SH-SY5Y (cell line): Measurements from ENCODE around the gene MAPK14.

ENCODE experiments used
- GATA2 ChIP-seq: IDR thresholded peaks from 2 replicates; pipeline ENCODE4 v1.6.1; 2011; ENCODE audit warnings: mild to moderate bottlenecking, low read depth, low read length
- GATA3 ChIP-seq: IDR thresholded peaks from 2 replicates; pipeline ENCODE4 v1.6.1; 2011; ENCODE audit warnings: low read depth, mild to moderate bottlenecking, low read length, moderate library complexity

DNA sequence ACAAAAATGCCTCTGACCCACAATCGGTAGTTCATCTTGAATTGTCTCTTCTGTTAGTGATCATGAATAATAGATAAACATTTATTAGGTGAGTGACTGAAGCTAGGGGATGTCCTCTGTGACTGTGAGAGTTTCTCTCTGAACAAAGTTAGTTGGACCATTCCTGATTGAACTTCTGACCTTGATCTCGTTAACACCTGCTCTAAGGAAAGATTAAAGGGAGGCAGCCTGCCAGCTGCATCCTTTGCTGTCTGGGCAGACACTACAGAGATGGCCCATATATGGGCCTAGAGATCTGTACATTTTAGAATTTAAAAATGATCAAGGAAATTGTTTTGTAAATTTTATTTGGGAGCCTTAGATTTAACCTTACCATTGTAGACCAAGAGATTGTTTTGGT is 27.3 kb downstream of the MAPK14 start:
- TF ChIP-seq GATA2 = no peak
- no peak for TF ChIP-seq GATA3
